ENCODE data around the gene ALB. TPM values are rescaled to one million over a fixed set of nuclear protein-coding genes. Genes with fewer than 3 reads are reported as not detected.

The ALB gene
- total RNA-seq, 1 donor from 2014 or later = 0.09 TPM

GRCh38 chr4:73437558-73437956 is 33.5 kb downstream of the ALB start:
- H2AFZ ChIP-seq (replicated peaks) = no peak overlapping the region
- H3K4me3 ChIP-seq = no peak overlapping the region
- no peak for DNase-seq (ENCODE audit: low spot score)
- H3K9ac ChIP-seq = no peak overlapping the region
- no peaks in the 10 kb centered on the region for H3F3A ChIP-seq (ENCODE audit: low read depth)
- TF ChIP-seq EZH2phosphoT487 (IDR thresholded peaks at IDR 0.05) (no peak), EZH2 (IDR thresholded peaks at IDR 0.05) (no peak)
- TF ChIP-seq, protein P1, sequence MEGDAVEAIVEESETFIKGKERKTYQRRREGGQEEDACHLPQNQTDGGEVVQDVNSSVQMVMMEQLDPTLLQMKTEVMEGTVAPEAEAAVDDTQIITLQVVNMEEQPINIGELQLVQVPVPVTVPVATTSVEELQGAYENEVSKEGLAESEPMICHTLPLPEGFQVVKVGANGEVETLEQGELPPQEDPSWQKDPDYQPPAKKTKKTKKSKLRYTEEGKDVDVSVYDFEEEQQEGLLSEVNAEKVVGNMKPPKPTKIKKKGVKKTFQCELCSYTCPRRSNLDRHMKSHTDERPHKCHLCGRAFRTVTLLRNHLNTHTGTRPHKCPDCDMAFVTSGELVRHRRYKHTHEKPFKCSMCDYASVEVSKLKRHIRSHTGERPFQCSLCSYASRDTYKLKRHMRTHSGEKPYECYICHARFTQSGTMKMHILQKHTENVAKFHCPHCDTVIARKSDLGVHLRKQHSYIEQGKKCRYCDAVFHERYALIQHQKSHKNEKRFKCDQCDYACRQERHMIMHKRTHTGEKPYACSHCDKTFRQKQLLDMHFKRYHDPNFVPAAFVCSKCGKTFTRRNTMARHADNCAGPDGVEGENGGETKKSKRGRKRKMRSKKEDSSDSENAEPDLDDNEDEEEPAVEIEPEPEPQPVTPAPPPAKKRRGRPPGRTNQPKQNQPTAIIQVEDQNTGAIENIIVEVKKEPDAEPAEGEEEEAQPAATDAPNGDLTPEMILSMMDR (IDR thresholded peaks at IDR 0.05) = no peak
- no peaks in the 10 kb centered on the region for H3K36me3 Mint-ChIP-seq
- no peak overlapping the region for H3K4me2 ChIP-seq
- H3K79me2 ChIP-seq (ENCODE audit: low read depth) = no peaks in the 10 kb centered on the region
- no peak overlapping the region for H3K27ac ChIP-seq
- H3K36me3 ChIP-seq = no peaks in the 10 kb centered on the region
- H4K20me1 ChIP-seq (ENCODE audit: low read depth) = no peaks in the 10 kb centered on the region
- H3K9me3 ChIP-seq (ENCODE audit: low read depth) = no peaks in the 10 kb centered on the region
- H3K27me3 Mint-ChIP-seq (ENCODE audit: insufficient read depth, low read depth) = no peaks in the 10 kb centered on the region
- H3K27ac Mint-ChIP-seq = no peak overlapping the region
- no peaks in the 10 kb centered on the region for H3K9me3 Mint-ChIP-seq
- H3K4me3 Mint-ChIP-seq = no peak overlapping the region
- no peaks in the 10 kb centered on the region for H3K4me1 ChIP-seq
- H3K27me3 ChIP-seq = no peaks in the 10 kb centered on the region
- no peaks in the 10 kb centered on the region for H3K4me1 Mint-ChIP-seq

- Mint-ChIP-seq H3K36me3 (no peaks in the 10 kb centered on the region), H3K9me3 (no peaks in the 10 kb centered on the region), H3K27me3 (ENCODE audit: insufficient read depth, low read depth) (no peaks in the 10 kb centered on the region), H3K4me3 (no peak overlapping the region), H3K27ac (no peak overlapping the region), H3K4me1 (no peaks in the 10 kb centered on the region)
- Histone ChIP-seq H3K4me1 (no peaks in the 10 kb centered on the region), H3F3A (ENCODE audit: low read depth) (no peaks in the 10 kb centered on the region), H3K4me3 (no peak overlapping the region), H3K9me3 (ENCODE audit: low read depth) (no peaks in the 10 kb centered on the region), H3K27me3 (no peaks in the 10 kb centered on the region), H3K79me2 (ENCODE audit: low read depth) (no peaks in the 10 kb centered on the region), H3K36me3 (no peaks in the 10 kb centered on the region), H3K27ac (no peak overlapping the region), H2AFZ (replicated peaks) (no peak overlapping the region), H4K20me1 (ENCODE audit: low read depth) (no peaks in the 10 kb centered on the region), H3K9ac (no peak overlapping the region), H3K4me2 (no peak overlapping the region)
- DNase-seq (ENCODE audit: low spot score) = no peak
- TF ChIP-seq, protein P1 (IDR thresholded peaks at IDR 0.05) = no peak
- TF ChIP-seq EZH2phosphoT487 (IDR thresholded peaks at IDR 0.05) (no peak), EZH2 (IDR thresholded peaks at IDR 0.05) (no peak)
These were observed 34.0 kb downstream of the ALB start for GRCh38 chr4:73438048-73438447.

DNA sequence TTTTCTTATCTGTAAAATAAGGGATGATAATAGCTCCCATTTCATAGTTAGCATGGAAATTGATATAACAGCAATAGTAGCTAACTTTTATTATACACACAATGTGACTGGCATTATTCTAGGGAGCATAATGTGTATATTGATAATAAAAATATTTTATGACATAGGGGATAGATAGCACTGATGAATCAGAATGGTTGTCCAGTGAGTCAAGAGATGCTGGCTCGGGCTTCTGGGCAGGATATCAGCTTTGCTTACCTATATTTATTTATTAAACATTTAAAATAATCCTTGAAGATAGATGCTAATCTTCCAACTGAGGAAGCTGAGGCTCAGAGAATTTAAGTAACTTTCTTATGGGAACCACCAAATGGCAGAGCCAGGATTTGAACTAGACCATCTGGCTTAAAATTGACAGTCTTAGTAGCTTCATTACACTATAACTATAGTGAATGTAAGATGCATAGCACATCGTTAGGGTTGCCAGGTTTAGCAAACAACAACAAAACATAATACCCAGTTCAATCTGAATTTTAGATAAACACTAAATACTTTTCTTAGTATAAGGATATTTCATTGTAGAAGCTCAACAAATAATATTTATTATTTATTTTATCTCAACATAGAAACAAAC is 34.6 kb downstream of the ALB start:
- H3K36me3 ChIP-seq = no peaks in the 10 kb centered on the region
- DNase-seq (ENCODE audit: low spot score) = no peak
- TF ChIP-seq, protein P1 (IDR thresholded peaks at IDR 0.05) = no peak
- no peak for TF ChIP-seq EZH2 (IDR thresholded peaks at IDR 0.05)
- no peak for TF ChIP-seq EZH2phosphoT487 (IDR thresholded peaks at IDR 0.05)
- no peak overlapping the region for H3K27ac ChIP-seq
- H3K9ac ChIP-seq = no peak overlapping the region
- H4K20me1 ChIP-seq (ENCODE audit: low read depth) = no peaks in the 10 kb centered on the region
- H3K4me3 Mint-ChIP-seq = no peak overlapping the region
- H3K36me3 Mint-ChIP-seq = no peaks in the 10 kb centered on the region
- H3K27me3 Mint-ChIP-seq (ENCODE audit: insufficient read depth, low read depth) = no peaks in the 10 kb centered on the region
- H3F3A ChIP-seq (ENCODE audit: low read depth) = no peaks in the 10 kb centered on the region
- H3K4me3 ChIP-seq = no peak overlapping the region
- no peaks in the 10 kb centered on the region for H3K4me1 ChIP-seq
- H3K9me3 Mint-ChIP-seq = no peaks in the 10 kb centered on the region
- H3K27me3 ChIP-seq = no peaks in the 10 kb centered on the region
- no peaks in the 10 kb centered on the region for H3K79me2 ChIP-seq (ENCODE audit: low read depth)
- H2AFZ ChIP-seq (replicated peaks) = no peak overlapping the region
- H3K9me3 ChIP-seq (ENCODE audit: low read depth) = no peaks in the 10 kb centered on the region
- no peak overlapping the region for H3K4me2 ChIP-seq
- H3K4me1 Mint-ChIP-seq = peaks cover 4% of the 10 kb centered on the region
- H3K27ac Mint-ChIP-seq = no peak overlapping the region

Measured in neural progenitor cell (in vitro differentiated cells).